DOHH2 (cell line): Measurements from ENCODE around the gene NOXA1.

Source experiments
- EZH2phosphoT487 ChIP-seq: fragments of 200-600 bp; sonication (generic); IDR thresholded peaks from 2 replicates; pipeline ENCODE4 v1.6.1; 2017; ENCODE audit warnings: borderline replicate concordance, mild to moderate bottlenecking, antibody characterized with exemption, low read length, moderate library complexity, mixed read lengths
- TF ChIP-seq, protein P1 (sequence below): fragments of 200-600 bp; sonication (generic); IDR thresholded peaks from one replicate; pipeline ENCODE4 v1.5.1; 2014; ENCODE audit warnings: antibody characterized with exemption, mild to moderate bottlenecking, low read depth, low read length; ENCODE audit not compliant: poor library complexity, severe bottlenecking

DNA sequence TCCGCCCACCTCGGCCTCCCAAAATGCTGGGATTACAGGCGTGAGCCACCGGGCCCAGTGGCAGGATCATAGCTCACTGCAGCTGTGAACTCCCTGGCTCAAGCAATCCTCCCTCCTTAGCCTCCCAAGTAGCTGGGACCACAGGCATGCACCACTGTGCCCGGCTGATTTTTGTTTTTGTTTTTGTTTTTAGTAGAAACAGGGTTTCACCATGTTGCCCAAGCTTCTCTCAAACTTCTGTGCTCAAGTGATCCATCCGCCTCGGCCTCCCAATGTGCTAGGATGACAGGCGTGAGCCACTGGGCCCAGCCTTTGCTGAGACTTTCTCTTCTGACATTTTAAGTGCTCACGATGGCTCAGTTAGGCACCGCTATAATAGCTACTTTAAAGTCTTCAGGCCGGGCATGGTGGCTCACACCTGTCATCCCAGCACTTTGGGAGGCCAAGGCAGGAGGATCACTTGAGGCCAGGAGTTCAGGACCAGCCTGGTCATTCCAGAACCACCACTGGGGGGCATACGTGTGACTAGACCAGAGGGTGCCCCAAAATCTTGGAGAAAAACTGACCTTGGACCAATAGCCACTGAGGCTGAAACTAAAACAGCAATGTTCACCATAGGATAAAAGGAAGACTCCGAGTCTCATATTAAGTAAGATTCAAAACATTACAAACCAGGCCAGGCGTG lies 21.1 kb downstream of the NOXA1 start:
- TF ChIP-seq, protein P1, sequence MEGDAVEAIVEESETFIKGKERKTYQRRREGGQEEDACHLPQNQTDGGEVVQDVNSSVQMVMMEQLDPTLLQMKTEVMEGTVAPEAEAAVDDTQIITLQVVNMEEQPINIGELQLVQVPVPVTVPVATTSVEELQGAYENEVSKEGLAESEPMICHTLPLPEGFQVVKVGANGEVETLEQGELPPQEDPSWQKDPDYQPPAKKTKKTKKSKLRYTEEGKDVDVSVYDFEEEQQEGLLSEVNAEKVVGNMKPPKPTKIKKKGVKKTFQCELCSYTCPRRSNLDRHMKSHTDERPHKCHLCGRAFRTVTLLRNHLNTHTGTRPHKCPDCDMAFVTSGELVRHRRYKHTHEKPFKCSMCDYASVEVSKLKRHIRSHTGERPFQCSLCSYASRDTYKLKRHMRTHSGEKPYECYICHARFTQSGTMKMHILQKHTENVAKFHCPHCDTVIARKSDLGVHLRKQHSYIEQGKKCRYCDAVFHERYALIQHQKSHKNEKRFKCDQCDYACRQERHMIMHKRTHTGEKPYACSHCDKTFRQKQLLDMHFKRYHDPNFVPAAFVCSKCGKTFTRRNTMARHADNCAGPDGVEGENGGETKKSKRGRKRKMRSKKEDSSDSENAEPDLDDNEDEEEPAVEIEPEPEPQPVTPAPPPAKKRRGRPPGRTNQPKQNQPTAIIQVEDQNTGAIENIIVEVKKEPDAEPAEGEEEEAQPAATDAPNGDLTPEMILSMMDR, result no peak
- no peak for TF ChIP-seq EZH2phosphoT487
